PFSK-1 (cell line): Measurements from ENCODE around the gene ASGR1.

Source experiments
- FOXP2 ChIP-seq: optimal IDR thresholded peaks from 2 replicates; pipeline ENCODE3; 2011; ENCODE audit warnings: borderline replicate concordance, control low read depth, inconsistent platforms; ENCODE audit not compliant: insufficient read depth; ENCODE audit errors: extremely low read length, extremely low read depth
- POLR2AphosphoS5 ChIP-seq: IDR thresholded peaks from 2 replicates; pipeline ENCODE4 v1.6.1; 2012; ENCODE audit warnings: low read depth, mild to moderate bottlenecking, control low read depth, low read length, moderate library complexity
- REST ChIP-seq, 2 experiments: IDR thresholded peaks; 2 replicates each; pipeline versions ENCODE4 v1.6.1 to v1.8.0; 2011 to 2012; ENCODE audit warnings: low read depth in 2 of 2, low read length in 2 of 2, control low read depth in 1 of 2, inconsistent platforms in 1 of 2, mild to moderate bottlenecking in 1 of 2, moderate library complexity in 1 of 2; ENCODE audit not compliant: insufficient read depth in 1 of 2
- SIN3A ChIP-seq: IDR thresholded peaks from 2 replicates; pipeline ENCODE4 v1.6.1; 2012; ENCODE audit warnings: mild to moderate bottlenecking, low read length, moderate library complexity, borderline replicate concordance; ENCODE audit not compliant: insufficient read depth
- TAF1 ChIP-seq: IDR thresholded peaks from 2 replicates; pipeline ENCODE4 v1.6.1; 2012; ENCODE audit warnings: low read length, control low read depth, borderline replicate concordance; ENCODE audit not compliant: insufficient read depth

The ASGR1 gene

DNA sequence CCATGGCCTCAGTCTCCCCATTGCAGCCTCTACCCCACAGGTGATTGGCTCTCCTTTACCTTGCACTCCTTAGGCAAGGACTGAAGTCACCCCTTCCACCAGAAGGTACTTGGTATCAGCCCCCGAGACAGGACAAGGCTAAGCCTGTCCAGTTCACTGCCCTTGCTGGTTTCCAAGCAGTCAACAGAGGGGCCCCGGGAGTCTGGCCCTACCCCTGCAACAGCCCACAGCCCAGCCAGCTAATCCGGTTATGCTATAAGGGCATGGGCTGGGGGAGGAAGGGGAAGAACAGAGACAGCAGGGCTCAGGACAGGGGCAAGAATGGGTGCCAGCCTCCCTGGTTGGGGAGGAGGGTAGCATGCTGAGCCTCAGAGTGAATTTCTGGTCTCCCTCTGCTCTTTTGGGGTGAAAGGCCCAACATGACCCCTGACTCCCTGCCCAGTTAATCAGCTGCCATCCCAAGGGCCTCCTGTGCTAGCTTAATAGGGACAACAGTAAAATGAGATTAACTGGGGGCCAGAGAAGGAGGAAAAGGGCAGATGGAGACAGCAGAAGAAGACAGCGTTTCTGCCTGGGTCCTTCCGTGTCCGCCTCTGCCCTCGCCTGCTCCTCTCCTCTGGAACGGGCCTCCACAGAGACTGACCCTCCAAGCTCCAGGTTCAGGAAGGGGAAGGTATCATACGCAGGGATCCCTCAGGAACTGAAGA lies 29.7 kb upstream of the ASGR1 start:
- TF ChIP-seq TAF1: no peak
- no peak for TF ChIP-seq REST (IDR thresholded peaks at IDR 0.05; ENCODE audit: insufficient read depth in 1 of 2, low read depth in 2 of 2, low read length in 2 of 2)
- no peak for TF ChIP-seq POLR2AphosphoS5
- no peak for TF ChIP-seq SIN3A
- no peak for TF ChIP-seq FOXP2

DNA sequence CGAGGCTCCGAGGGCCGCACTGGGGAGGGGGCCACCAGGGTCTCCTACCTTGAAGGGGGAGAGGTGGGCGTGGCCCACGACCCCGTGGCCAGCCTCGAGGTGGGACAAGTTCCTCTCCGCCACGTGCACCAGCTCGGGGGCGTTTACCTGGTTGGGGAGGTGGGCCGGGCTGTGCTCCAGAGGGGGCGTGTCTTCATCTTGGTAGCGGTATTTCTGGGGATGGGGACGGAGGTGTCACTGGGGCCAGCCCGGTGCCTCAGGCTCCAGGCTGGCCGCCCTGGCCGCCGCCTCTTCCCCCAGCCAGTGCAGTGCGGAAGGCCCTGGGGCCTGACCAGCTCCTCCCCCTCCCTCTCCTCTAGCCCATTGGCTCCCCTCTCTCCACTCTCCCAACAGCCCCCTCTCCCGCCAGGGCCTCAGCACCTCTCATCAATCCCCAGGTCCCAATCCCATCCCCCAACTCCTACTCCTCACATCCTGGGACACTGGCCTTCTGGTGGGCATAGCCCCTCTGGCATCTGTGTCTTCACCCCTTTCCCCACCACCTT lies 28.9 kb upstream of the ASGR1 start:
- TF ChIP-seq FOXP2 (no peak), TAF1 (no peak), POLR2AphosphoS5 (no peak), SIN3A (no peak), REST (IDR thresholded peaks at IDR 0.05; ENCODE audit: insufficient read depth in 1 of 2, low read depth in 2 of 2, low read length in 2 of 2) (no peak)

- no peak for TF ChIP-seq REST (IDR thresholded peaks at IDR 0.05; ENCODE audit: insufficient read depth in 1 of 2, low read depth in 2 of 2, low read length in 2 of 2)
- no peak for TF ChIP-seq POLR2AphosphoS5
- no peak for TF ChIP-seq FOXP2
- TF ChIP-seq SIN3A: no peak
These were observed 28.2 kb upstream of the ASGR1 start for GRCh38 chr17:7207120-7208001.

- no peak for TF ChIP-seq FOXP2
- TF ChIP-seq REST (IDR thresholded peaks at IDR 0.05; ENCODE audit: insufficient read depth in 1 of 2, low read depth in 2 of 2, low read length in 2 of 2): no peak
- TF ChIP-seq TAF1: no peak
- no peak for TF ChIP-seq POLR2AphosphoS5
- no peak for TF ChIP-seq SIN3A
These were observed 26.4 kb upstream of the ASGR1 start for GRCh38 chr17:7205561-7205960.
